ENCODE results near the gene HM13. TPM values are rescaled to one million over a fixed set of nuclear protein-coding genes. Genes with fewer than 3 reads are reported as not detected.
"Not testable (repeated sequence)": the region's sequence is repeated elsewhere in the genome, so short reads cannot be mapped to it uniquely, and the experiment has no call there.

HM13 gene, protein sequence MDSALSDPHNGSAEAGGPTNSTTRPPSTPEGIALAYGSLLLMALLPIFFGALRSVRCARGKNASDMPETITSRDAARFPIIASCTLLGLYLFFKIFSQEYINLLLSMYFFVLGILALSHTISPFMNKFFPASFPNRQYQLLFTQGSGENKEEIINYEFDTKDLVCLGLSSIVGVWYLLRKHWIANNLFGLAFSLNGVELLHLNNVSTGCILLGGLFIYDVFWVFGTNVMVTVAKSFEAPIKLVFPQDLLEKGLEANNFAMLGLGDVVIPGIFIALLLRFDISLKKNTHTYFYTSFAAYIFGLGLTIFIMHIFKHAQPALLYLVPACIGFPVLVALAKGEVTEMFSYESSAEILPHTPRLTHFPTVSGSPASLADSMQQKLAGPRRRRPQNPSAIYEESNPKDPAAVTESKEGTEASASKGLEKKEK
- 88.7 TPM for polyA plus RNA-seq (2013, experiment 1 of 2)
- polyA plus RNA-seq (2013, experiment 2 of 2): 72.9 TPM

DNA sequence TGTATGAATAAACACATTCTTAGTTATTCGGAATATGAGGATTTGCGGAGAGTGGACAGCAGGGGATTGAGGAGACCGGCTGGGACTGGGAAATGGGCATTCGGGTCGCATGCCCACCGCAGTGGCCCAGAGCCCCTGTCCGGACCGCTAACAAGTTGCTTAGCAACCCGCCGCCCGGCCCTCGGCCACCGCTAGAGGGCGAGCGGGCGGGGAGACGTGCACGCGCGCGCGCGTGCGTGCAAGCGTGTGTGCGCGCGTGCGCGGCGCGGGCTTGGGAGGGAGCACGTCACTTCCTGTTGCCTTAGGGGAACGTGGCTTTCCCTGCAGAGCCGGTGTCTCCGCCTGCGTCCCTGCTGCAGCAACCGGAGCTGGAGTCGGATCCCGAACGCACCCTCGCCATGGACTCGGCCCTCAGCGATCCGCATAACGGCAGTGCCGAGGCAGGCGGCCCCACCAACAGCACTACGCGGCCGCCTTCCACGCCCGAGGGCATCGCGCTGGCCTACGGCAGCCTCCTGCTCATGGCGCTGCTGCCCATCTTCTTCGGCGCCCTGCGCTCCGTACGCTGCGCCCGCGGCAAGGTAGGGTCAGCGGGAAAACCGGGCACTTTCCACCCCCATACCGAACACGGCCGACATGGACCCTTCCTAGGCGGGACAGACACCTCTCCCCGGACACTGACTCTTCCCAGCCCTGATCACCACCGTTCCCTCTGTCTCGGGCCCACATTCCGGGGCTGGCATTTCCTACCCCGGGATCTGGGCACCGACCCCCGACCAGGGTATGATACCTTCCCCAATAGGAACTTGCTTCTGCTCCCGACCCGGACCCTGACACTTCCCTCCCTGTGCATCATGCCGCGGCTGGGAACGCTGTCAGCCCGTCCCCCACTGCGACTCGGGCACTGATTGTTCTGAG is at the start of gene HM13:
Gene HM13 (plus strand): TSS at position 289 of the 918 bp plus-strand sequence. CDS start 110 bp downstream, at position 399.
- H3K27me3 ChIP-seq (ENCODE audit: insufficient read depth, low read length): no peaks in the 10 kb centered on the region
- H3K9me3 ChIP-seq (ENCODE audit: insufficient read depth, low read depth, low read length): no peaks in the 10 kb centered on the region
- peaks cover 14% of the 10 kb centered on the region for H3K36me3 ChIP-seq (ENCODE audit: insufficient read depth, low read length)
- H3K4me1 ChIP-seq (ENCODE audit: insufficient read depth, low read length): peaks cover 19% of the 10 kb centered on the region
- H3K9ac ChIP-seq (ENCODE audit: low read depth, low read length): peak within 1 kb of the TSS; percentile 90
- WGBS: under 1% methylated on average over 86 of the region's 86 CpGs
- H3K27ac ChIP-seq (ENCODE audit: low read depth, low read length): peak within 1 kb of the TSS; percentile 71
- peak within 1 kb of the TSS; percentile 91 for H3K4me3 ChIP-seq (ENCODE audit: low read length)

DNA sequence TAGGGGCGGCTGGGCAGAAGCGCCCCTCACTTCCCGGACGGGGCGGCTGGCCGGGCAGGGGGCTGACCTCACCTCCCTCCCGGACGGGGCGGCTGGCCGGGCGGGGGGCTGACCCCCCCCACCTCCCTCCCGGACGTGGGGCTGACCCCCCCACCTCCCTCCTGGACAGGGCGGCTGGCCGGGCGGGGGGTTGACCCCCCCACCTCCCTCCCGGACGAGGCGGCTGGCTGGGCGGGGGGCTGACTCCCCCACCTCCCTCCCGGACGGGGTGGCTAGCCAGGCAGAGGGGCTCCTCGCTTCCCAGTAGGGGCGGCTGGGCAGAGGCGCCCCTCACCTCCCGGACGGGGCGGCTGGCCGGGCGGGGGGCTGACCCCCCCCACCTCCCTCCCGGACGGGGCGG is 43.3 kb upstream of the HM13 start:
- H3K4me3 ChIP-seq (ENCODE audit: low read length); H3K36me3 ChIP-seq (ENCODE audit: insufficient read depth, low read length); H3K9ac ChIP-seq (ENCODE audit: low read depth, low read length); H3K27me3 ChIP-seq (ENCODE audit: insufficient read depth, low read length); H3K27ac ChIP-seq (ENCODE audit: low read depth, low read length); H3K4me1 ChIP-seq (ENCODE audit: insufficient read depth, low read length): not testable (repeated sequence)
- 99% methylated on average over 7 of the region's 33 CpGs for WGBS
- H3K9me3 ChIP-seq (ENCODE audit: insufficient read depth, low read depth, low read length): peaks cover 48% of the 10 kb centered on the region

DNA sequence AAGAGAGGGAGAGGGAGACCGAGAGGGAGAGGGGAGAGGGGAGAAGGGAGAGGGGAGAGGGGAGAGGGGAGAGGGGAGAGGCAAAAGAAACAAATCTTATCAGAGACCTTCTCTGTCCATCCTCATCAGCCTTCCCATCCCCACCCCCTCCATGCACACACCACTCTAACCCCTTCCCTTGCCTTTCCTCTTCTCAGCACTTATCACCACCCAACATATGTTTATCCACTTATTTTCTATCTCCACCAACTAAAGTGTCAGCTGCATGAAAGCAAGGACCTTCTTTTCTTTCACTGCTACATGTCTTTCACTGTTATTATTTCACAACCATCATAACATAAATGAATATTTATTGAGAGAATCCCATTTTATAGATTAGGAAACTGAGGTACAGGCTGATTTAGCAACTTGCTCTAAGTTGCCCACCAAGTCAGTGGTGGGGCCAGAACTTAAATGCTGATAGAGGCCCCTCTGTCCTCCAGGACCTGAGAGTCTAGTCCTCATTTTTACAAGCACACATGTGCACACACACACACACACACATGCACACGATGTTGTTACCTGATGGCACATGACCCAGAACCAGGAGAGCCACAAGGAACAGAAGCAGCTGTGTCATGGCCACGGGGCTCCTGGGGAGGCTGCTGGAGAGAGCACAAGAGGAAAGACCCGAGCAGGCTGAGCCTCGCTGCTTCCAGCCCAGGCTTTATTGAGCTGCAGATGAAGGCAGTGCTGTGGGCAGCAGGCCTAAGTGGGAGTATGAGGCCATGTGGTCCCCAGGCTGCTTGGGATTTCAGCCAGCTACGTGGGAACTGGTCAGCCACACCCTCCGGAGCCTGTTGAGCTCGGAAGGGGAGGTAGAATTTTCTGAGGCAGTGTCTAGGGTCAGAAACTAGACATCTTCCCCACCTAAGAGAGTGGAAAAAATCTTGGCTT is 41.6 kb upstream of the HM13 start:
- Histone ChIP-seq H3K27ac (ENCODE audit: low read depth, low read length) (no peak overlapping the region), H3K9ac (ENCODE audit: low read depth, low read length) (no peak overlapping the region), H3K27me3 (ENCODE audit: insufficient read depth, low read length) (no peaks in the 10 kb centered on the region), H3K4me3 (ENCODE audit: low read length) (no peak overlapping the region), H3K4me1 (ENCODE audit: insufficient read depth, low read length) (no peaks in the 10 kb centered on the region), H3K36me3 (ENCODE audit: insufficient read depth, low read length) (no peaks in the 10 kb centered on the region), H3K9me3 (ENCODE audit: insufficient read depth, low read depth, low read length) (peaks cover 55% of the 10 kb centered on the region)
- WGBS: 58% methylated on average over 7 of the region's 8 CpGs

DNA sequence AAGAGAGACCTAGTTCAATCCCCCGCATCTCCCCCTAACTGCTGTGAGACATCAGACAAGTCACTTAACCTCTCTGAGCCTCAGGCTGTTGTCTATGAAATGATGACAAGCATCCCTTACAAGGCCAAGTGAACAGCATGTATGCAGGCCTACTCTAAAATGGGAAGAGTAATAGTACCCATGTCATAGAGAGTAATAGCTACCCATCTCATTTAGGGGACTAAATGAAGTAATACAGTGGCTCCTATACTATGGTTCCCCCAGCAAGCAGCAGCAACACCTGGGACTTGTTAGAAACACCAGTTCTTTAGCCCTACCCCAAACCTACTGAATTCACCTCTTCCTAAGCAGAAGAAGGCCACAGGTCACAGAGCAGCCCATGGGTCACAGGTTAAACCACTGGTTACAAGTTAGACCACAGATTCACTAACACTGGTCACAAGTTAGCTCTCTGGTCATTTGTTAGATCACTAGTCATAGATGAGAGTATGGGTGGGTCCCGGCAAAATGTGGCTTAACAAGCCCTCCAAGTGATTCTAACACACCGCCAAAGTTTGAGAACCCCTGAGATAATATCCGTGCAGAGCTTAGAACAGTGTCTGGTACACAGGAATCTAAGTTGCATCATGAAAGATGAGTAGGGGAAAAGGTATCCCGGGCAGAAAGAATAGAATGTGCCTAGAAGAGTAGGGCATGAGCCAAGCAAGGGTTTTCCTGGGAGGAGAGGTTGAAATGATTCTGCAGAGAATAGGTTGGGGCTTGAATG is 40.7 kb upstream of the HM13 start:
- Histone ChIP-seq H3K4me1 (ENCODE audit: insufficient read depth, low read length) (no peaks in the 10 kb centered on the region), H3K4me3 (ENCODE audit: low read length) (no peak overlapping the region), H3K9ac (ENCODE audit: low read depth, low read length) (no peak overlapping the region), H3K9me3 (ENCODE audit: insufficient read depth, low read depth, low read length) (peaks cover 56% of the 10 kb centered on the region), H3K27ac (ENCODE audit: low read depth, low read length) (no peak overlapping the region), H3K36me3 (ENCODE audit: insufficient read depth, low read length) (no peaks in the 10 kb centered on the region), H3K27me3 (ENCODE audit: insufficient read depth, low read length) (no peaks in the 10 kb centered on the region)
- WGBS: 82% methylated on average over 5 of the region's 5 CpGs

DNA sequence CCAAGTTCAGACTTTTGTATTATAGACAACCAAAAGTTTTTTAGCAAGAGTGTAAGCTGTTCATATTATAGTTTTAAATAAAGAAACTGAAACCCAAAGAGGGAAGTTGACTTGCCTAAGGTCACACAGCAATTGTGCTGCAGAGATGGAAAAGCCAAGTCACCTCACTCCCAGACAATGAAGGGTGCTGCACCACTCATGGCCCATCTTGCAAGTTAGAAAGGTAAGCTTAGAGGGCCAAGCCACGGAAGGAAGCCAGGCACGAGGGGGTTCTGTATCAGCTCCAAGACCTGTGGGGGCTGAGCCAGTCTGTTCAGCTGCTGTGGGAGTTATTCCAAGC is 40.2 kb upstream of the HM13 start:
- H3K27me3 ChIP-seq (ENCODE audit: insufficient read depth, low read length): no peaks in the 10 kb centered on the region
- no peaks in the 10 kb centered on the region for H3K36me3 ChIP-seq (ENCODE audit: insufficient read depth, low read length)
- H3K4me3 ChIP-seq (ENCODE audit: low read length): no peak overlapping the region
- H3K4me1 ChIP-seq (ENCODE audit: insufficient read depth, low read length): no peaks in the 10 kb centered on the region
- no peak overlapping the region for H3K9ac ChIP-seq (ENCODE audit: low read depth, low read length)
- WGBS: 43% methylated on average over 2 of the region's 2 CpGs
- H3K27ac ChIP-seq (ENCODE audit: low read depth, low read length): no peak overlapping the region
- peaks cover 60% of the 10 kb centered on the region for H3K9me3 ChIP-seq (ENCODE audit: insufficient read depth, low read depth, low read length)

DNA sequence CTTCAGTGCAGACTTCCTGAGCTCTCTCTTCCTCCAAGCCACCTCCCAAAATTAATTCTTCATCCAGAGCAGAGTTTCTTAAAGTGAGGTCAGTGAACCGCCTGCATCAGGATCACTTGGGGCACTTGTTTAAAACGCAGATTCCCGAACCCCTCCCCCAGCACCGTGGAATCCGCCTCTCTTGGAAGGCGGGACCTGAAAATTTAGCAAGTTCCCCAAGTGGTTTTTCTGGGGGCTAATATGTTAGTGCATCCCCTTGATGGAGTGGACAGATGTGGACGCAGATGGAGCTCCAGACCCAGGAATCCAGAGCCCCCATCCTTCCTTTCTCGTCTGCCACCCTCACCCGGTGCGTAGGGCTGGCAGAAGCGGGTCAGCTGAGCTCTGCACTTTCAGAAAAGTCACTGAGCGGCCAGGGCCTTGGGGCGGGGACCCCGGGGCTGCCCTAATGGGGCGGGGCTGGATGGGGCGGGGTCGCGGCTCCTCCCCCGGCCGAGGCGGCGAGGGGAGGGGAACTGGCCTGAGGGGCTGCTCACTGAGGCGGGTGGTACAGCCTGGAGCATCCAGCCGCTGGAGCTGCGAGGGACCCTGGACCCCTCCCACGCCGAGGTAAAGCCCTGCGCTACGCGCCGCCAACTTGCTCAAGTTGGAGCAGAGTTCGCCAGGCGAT is 39.3 kb upstream of the HM13 start, which contains the start of the genes DEFB124 and REM1:
Gene DEFB124 (minus strand): TSS at position 370 of the 670 bp plus-strand sequence. CDS start 2,114 bp downstream, outside the sequence.
Gene REM1 (plus strand): TSS at position 531 of the 670 bp plus-strand sequence. CDS start 1,158 bp downstream, outside the sequence.
- Histone ChIP-seq H3K4me1 (ENCODE audit: insufficient read depth, low read length) (no peaks in the 10 kb centered on the region), H3K9me3 (ENCODE audit: insufficient read depth, low read depth, low read length) (peaks cover 65% of the 10 kb centered on the region), H3K27ac (ENCODE audit: low read depth, low read length) (no peak within 1 kb of the TSS), H3K36me3 (ENCODE audit: insufficient read depth, low read length) (no peaks in the 10 kb centered on the region), H3K27me3 (ENCODE audit: insufficient read depth, low read length) (no peaks in the 10 kb centered on the region), H3K4me3 (ENCODE audit: low read length) (no peak within 1 kb of the TSS), H3K9ac (ENCODE audit: low read depth, low read length) (no peak within 1 kb of the TSS)
- 88% methylated on average over 33 of the region's 33 CpGs for WGBS

DNA sequence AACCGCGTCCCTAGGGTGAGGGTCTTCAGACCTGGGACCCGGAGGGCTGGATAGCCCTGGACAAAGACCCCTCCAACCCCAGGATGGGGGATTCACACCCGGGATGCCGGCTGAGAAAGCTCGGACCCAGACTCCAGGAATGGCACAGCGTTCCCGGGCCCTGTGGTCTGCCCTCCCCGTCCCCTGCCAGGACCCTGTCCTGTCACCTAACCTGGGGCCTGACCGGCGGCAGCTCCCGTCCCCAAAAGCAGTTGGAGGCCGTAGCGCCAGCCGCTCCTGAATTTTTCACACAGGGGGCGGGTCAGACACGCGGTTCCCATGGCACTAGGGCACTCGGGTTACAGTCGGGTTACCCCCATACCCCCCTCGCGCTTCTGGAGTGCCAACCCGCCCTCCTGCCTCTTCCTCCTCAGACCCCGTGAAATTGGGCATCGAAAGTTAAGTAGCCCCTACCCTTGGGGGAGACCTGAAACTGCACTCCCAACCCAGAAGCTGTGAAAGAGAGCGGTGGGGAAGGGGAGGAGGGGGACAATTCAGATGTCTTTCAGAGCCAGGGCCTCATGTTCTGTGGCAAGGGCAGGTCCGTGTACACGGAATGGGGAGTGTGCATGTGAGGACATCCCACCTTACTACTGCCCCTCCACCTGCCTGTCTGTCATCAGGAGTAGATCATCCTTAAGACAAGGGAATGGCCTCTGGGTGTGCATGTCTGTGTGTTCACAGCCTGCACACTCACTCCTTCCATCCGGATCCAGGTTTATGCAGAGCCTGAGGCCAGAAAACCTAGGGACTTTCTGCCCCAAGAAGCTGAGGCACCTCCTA is 38.6 kb upstream of the HM13 start:
- H3K36me3 ChIP-seq (ENCODE audit: insufficient read depth, low read length): no peaks in the 10 kb centered on the region
- WGBS: 87% methylated on average over 29 of the region's 29 CpGs
- H3K9me3 ChIP-seq (ENCODE audit: insufficient read depth, low read depth, low read length): peaks cover 69% of the 10 kb centered on the region
- H3K27ac ChIP-seq (ENCODE audit: low read depth, low read length): no peak overlapping the region
- no peak overlapping the region for H3K9ac ChIP-seq (ENCODE audit: low read depth, low read length)
- H3K4me1 ChIP-seq (ENCODE audit: insufficient read depth, low read length): no peaks in the 10 kb centered on the region
- no peaks in the 10 kb centered on the region for H3K27me3 ChIP-seq (ENCODE audit: insufficient read depth, low read length)
- no peak overlapping the region for H3K4me3 ChIP-seq (ENCODE audit: low read length)

DNA sequence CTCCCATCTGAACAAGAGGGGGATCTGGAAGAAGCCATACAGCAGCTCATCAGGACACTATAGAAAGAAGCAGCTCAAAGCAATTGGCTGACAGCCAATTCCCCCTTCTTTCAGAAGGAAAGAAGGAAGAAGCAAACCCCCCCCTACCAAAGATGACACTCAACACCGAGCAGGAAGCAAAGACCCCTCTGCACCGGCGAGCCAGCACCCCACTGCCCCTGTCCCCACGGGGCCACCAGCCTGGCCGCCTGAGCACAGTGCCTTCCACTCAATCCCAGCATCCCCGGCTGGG is 38.0 kb upstream of the HM13 start:
- no peaks in the 10 kb centered on the region for H3K36me3 ChIP-seq (ENCODE audit: insufficient read depth, low read length)
- H3K27me3 ChIP-seq (ENCODE audit: insufficient read depth, low read length): no peaks in the 10 kb centered on the region
- H3K9ac ChIP-seq (ENCODE audit: low read depth, low read length): no peak overlapping the region
- H3K4me1 ChIP-seq (ENCODE audit: insufficient read depth, low read length): no peaks in the 10 kb centered on the region
- H3K27ac ChIP-seq (ENCODE audit: low read depth, low read length): no peak overlapping the region
- H3K9me3 ChIP-seq (ENCODE audit: insufficient read depth, low read depth, low read length): peaks cover 74% of the 10 kb centered on the region
- no peak overlapping the region for H3K4me3 ChIP-seq (ENCODE audit: low read length)
- WGBS: 76% methylated on average over 6 of the region's 6 CpGs

DNA sequence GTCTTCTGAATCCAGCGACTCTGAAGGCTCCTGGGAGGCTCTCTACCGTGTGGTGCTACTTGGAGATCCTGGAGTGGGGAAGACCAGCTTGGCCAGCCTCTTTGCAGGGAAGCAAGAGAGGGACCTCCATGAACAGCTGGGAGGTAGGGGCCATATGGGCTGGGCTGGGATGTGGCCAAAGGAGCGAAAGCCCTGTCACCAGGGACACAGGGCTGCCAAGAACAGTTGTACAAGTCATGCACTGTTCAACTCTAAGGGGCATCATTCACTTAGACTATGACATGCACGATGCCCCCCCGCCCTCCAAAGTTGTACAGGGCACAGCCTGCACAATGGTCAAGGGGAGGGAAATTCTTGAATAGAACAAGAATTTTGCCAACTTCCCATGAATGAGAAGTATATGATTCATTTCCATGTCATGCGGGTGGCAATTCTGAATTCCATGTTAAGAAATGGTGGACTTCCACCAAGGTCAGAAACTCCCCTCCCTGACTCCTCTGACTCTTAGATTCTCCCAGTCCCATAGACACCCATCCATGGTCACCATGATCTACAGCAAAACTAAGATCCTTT is 37.5 kb upstream of the HM13 start:
- WGBS: 72% methylated on average over 6 of the region's 6 CpGs
- Histone ChIP-seq H3K9me3 (ENCODE audit: insufficient read depth, low read depth, low read length) (peaks cover 79% of the 10 kb centered on the region), H3K4me1 (ENCODE audit: insufficient read depth, low read length) (no peaks in the 10 kb centered on the region), H3K36me3 (ENCODE audit: insufficient read depth, low read length) (no peaks in the 10 kb centered on the region), H3K4me3 (ENCODE audit: low read length) (no peak overlapping the region), H3K27me3 (ENCODE audit: insufficient read depth, low read length) (no peaks in the 10 kb centered on the region), H3K9ac (ENCODE audit: low read depth, low read length) (no peak overlapping the region), H3K27ac (ENCODE audit: low read depth, low read length) (no peak overlapping the region)

All from HUES64 (cell line).